ENCODE data around the gene PAX3.

Gene PAX3

GRCh38 chr2:222298001-222298310 lies 842 bp downstream of the PAX3 start:
- Histone ChIP-seq H3K4me3 (no peak overlapping the region), H3K36me3 (replicated peaks) (no peaks in the 10 kb centered on the region), H3K27me3 (ENCODE audit: low read depth) (no peaks in the 10 kb centered on the region; the same call in 1 of the 2 replicates), H3K9me3 (no peaks in the 10 kb centered on the region), H3K4me1 (no peaks in the 10 kb centered on the region)
- in situ Hi-C loops (cut with MboI; ENCODE audit: low sequenced_read_pairs) = no loop called here
- DNase-seq (ENCODE audit: low spot score in 2 of 2) = no peak

DNA sequence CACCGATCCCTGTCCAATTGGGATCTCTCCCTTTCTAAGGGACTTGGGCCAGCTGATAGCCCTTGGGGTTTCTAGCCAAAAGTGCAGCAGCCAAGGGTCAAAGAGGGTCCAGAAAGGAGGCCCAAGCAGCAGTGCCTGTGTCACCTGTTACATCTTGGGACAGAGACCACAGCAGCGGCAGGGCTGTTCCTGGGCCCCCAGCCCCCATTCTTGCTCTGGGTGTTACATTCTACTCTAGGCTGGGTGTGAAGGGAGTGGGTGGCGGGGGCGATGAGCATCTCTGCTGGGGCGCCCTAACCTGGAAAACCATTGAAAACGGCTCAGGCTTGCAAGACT lies 1.2 kb downstream of the PAX3 start:
- in situ Hi-C loops (cut with MboI; ENCODE audit: low sequenced_read_pairs) = no loop called here
- Histone ChIP-seq H3K9me3 (no peaks in the 10 kb centered on the region), H3K4me1 (peaks cover under 1% of the 10 kb centered on the region; the same call in 1 of the 2 replicates), H3K27me3 (ENCODE audit: low read depth) (no peaks in the 10 kb centered on the region; the same call in 1 of the 2 replicates), H3K36me3 (replicated peaks) (no peaks in the 10 kb centered on the region), H3K4me3 (no peak overlapping the region)
- no peak for DNase-seq (ENCODE audit: low spot score in 2 of 2)

DNA sequence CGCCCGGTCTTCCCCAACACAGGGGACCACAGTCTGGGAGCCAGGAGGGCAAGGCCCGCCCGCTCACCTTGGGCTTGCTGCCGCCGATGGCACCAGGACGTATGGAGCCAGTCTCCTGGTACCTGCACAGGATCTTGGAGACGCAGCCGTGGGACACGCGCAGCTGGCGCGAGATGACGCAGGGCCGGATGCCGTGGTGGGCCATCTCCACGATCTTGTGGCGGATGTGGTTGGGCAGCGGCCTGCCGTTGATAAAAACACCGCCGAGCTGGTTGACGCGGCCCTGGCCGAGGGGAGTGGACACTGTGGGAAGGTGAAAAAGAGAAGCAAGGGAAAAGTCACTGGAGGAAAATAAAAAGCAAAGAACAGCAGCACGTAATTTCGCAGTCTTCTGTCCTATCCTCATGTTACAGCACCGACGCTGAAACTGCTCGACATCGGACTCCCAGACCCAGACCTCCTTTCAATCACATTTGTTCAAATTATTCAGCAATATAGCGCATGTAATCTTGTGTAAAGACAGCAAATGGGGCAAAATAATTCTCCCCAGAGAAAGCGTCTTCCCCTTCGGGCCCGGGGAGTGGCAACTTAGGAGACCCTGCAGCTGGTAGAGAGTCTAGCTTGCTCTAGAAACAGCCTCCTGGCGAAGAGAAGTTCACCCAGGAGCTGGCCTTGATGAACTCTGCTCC lies 1.7 kb downstream of the PAX3 start:
- Histone ChIP-seq H3K27me3 (ENCODE audit: low read depth) (no peaks in the 10 kb centered on the region; the same call in 1 of the 2 replicates), H3K36me3 (replicated peaks) (no peaks in the 10 kb centered on the region), H3K9me3 (no peaks in the 10 kb centered on the region), H3K4me1 (peaks cover 4% of the 10 kb centered on the region), H3K4me3 (no peak overlapping the region)
- in situ Hi-C loops (cut with MboI; ENCODE audit: low sequenced_read_pairs) = no loop called here
- DNase-seq (ENCODE audit: low spot score in 2 of 2) = no peak

GRCh38 chr2:222296311-222296741 lies 2.5 kb downstream of the PAX3 start:
- H3K4me1 ChIP-seq = peaks cover 11% of the 10 kb centered on the region
- DNase-seq (ENCODE audit: low spot score in 2 of 2) = no peak
- no peaks in the 10 kb centered on the region for H3K9me3 ChIP-seq
- no peaks in the 10 kb centered on the region; the same call in 1 of the 2 replicates for H3K27me3 ChIP-seq (ENCODE audit: low read depth)
- no peaks in the 10 kb centered on the region for H3K36me3 ChIP-seq (replicated peaks)
- in situ Hi-C loops (cut with MboI; ENCODE audit: low sequenced_read_pairs) = no loop called here
- H3K4me3 ChIP-seq = no peak overlapping the region

DNA sequence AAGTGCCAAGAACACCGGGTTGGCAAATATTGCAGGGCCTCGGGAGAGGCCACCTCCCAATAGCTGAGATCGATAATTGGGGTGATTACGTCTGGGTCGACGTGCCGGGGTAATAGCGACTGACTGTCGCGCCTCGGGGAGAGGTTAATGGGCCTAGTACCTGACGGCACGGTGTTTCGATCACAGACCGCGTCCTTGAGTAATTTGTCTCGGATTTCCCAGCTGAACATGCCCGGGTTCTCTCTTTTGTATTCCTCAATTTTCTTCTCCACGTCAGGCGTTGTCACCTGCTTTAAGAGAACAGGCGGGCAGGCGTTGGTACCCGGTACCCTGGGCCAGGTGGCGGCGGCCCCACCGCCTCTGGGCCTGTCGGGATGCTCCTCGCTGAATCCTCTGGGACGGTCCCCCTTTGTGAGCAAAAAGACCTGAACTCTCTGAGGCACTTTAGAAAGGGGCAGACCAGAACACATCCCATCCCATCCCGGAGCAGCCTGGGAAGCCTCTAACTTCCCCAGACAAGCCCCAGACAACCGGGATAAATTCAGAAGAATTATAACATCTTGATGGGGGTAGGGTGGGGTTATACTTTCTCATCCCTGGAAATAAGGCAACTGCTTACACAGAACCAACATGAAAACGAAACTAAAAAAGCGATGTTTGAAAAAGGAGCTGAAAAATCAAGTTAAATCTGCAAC lies 3.3 kb downstream of the PAX3 start:
- Histone ChIP-seq H3K27me3 (ENCODE audit: low read depth) (no peaks in the 10 kb centered on the region; the same call in 1 of the 2 replicates), H3K4me3 (no peak overlapping the region)

GRCh38 chr2:222294996-222295367 lies 3.8 kb downstream of the PAX3 start:
- H3K36me3 ChIP-seq (replicated peaks) = no peaks in the 10 kb centered on the region
- DNase-seq (ENCODE audit: low spot score in 2 of 2) = no peak
- H3K9me3 ChIP-seq = no peaks in the 10 kb centered on the region
- peaks cover 3% of the 10 kb centered on the region for H3K27me3 ChIP-seq (ENCODE audit: low read depth)
- H3K4me1 ChIP-seq = peaks cover 20% of the 10 kb centered on the region
- in situ Hi-C loops (cut with MboI; ENCODE audit: low sequenced_read_pairs) = no loop called here
- H3K4me3 ChIP-seq = no peak overlapping the region

More for the DNA sequence above, 3.3 kb downstream of the PAX3 start:
- Histone ChIP-seq H3K36me3 (replicated peaks) (no peaks in the 10 kb centered on the region), H3K9me3 (no peaks in the 10 kb centered on the region), H3K4me1 (peaks cover 15% of the 10 kb centered on the region)
- DNase-seq (ENCODE audit: low spot score in 2 of 2) = no peak
- in situ Hi-C loops (cut with MboI; ENCODE audit: low sequenced_read_pairs) = no loop called here

- in situ Hi-C loops (cut with MboI; ENCODE audit: low sequenced_read_pairs) = no loop called here
- no peaks in the 10 kb centered on the region for H3K9me3 ChIP-seq
- DNase-seq (ENCODE audit: low spot score in 2 of 2) = no peak
- peaks cover 21% of the 10 kb centered on the region for H3K4me1 ChIP-seq
- H3K27me3 ChIP-seq (ENCODE audit: low read depth) = peaks cover 6% of the 10 kb centered on the region
- H3K36me3 ChIP-seq (replicated peaks) = no peaks in the 10 kb centered on the region
- H3K4me3 ChIP-seq = no peak overlapping the region
Measured at GRCh38 chr2:222293660-222294630, 4.9 kb downstream of the PAX3 start.

GRCh38 chr2:222292149-222293134 lies 6.4 kb downstream of the PAX3 start:
- peaks cover 21% of the 10 kb centered on the region for H3K4me1 ChIP-seq
- peak; percentile 30 to 37 for DNase-seq (ENCODE audit: low spot score in 2 of 2)
- no peak overlapping the region for H3K4me3 ChIP-seq
- in situ Hi-C loops (cut with MboI; ENCODE audit: low sequenced_read_pairs) = no loop called here
- H3K27me3 ChIP-seq (ENCODE audit: low read depth) = peaks cover 6% of the 10 kb centered on the region
- no peaks in the 10 kb centered on the region for H3K9me3 ChIP-seq
- no peaks in the 10 kb centered on the region for H3K36me3 ChIP-seq (replicated peaks)

GRCh38 chr2:222291485-222291841 lies 7.3 kb downstream of the PAX3 start:
- Histone ChIP-seq H3K4me3 (peak overlapping the region; percentile 21), H3K4me1 (peaks cover 21% of the 10 kb centered on the region), H3K36me3 (replicated peaks) (no peaks in the 10 kb centered on the region), H3K27me3 (ENCODE audit: low read depth) (peaks cover 6% of the 10 kb centered on the region), H3K9me3 (no peaks in the 10 kb centered on the region)
- in situ Hi-C loops (cut with MboI; ENCODE audit: low sequenced_read_pairs) = no loop called here
- no peak for DNase-seq (ENCODE audit: low spot score in 2 of 2)

DNA sequence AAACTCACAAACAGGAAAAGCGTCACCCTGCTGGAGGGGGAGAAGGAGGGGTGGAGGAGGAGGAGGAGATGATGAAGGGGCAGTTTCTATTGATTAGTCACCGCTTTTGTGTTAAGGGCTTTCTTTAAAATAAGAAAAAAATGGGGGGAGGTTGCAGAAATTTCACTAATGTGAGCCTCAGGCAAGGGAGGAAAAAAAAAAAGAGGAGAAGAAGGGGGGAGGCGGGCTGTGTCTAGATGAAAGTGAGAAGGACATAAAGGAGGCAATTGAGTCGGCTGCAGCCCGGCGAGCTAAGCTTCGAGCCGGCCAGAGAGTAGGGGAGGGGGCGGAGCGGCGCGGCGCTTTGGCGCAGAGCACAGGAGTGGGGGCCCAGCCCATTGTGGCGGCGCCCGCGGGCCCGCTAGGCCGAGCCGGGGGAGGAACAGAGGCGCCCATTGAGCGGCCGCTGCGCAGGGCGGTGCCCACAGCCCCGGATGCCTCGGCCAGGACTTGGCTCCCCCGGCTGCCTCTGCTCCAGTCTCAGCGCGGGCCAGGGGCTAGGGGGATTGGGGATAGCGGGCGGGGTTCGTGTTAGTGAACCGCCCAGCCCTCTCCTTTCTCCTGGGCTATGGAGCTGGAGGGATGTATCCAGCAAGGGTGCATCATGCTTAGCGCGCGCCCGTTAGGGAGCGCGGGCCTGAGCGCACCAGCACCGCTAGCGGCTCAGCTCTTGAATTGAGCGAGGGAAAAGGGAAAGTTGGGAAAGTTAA lies 7.9 kb downstream of the PAX3 start:
- H3K9me3 ChIP-seq = no peaks in the 10 kb centered on the region
- peak overlapping the region; percentile 21 for H3K4me3 ChIP-seq
- DNase-seq (ENCODE audit: low spot score in 2 of 2) = peak; percentile 72 to 79
- H3K27me3 ChIP-seq (ENCODE audit: low read depth) = peaks cover 6% of the 10 kb centered on the region
- H3K4me1 ChIP-seq = peaks cover 21% of the 10 kb centered on the region
- in situ Hi-C loops (cut with MboI; ENCODE audit: low sequenced_read_pairs) = no loop called here
- no peaks in the 10 kb centered on the region for H3K36me3 ChIP-seq (replicated peaks)

GRCh38 chr2:222290401-222290735 lies 8.4 kb downstream of the PAX3 start:
- Histone ChIP-seq H3K4me1 (peaks cover 21% of the 10 kb centered on the region), H3K9me3 (no peaks in the 10 kb centered on the region), H3K27me3 (ENCODE audit: low read depth) (peaks cover 6% of the 10 kb centered on the region), H3K4me3 (peak overlapping the region; percentile 21), H3K36me3 (replicated peaks) (no peaks in the 10 kb centered on the region)
- DNase-seq (ENCODE audit: low spot score in 2 of 2) = no peak
- in situ Hi-C loops (cut with MboI; ENCODE audit: low sequenced_read_pairs) = no loop called here

DNA sequence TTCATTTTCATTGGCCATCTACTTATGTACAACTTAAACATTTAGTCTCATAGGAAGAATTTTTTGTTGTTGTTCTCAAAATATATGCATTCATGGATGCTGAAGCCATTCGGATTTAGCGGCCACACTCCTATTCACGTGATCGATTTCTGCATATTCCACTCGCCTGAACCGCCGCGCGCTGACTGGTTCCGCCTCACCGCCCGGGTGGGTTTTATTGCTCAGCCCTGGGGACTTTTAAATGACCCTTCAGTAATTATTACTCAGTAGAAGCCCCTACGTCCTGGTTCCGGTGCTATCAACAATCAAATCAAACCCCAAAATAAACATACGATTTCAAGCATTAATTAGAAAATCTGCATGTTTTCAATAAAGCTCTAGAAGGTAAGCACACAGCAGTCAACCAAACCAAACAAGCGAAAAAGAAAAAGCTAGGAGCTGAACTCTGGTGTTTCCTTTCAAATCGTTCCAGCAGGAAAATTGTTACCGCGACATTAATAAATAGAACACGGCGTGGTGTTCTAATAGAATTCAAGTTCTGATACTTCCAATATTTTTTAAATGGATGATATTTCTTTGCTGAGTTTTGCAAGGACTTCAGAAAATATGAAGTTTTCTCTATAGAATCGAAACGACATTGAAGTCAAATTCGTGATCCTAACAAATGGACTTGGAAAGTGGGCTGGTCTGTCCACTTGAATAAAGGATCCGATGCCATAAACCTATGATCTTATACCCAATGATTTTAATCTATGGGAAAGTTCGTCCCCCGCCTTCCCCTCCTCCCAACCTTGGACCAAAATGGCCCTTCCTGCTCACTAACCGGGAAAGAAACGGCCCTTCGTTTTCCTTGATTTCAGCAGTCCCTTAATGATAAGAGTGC lies 9.3 kb downstream of the PAX3 start:
- peaks cover 26% of the 10 kb centered on the region for H3K4me1 ChIP-seq
- in situ Hi-C loops (cut with MboI; ENCODE audit: low sequenced_read_pairs) = no loop called here
- H3K36me3 ChIP-seq (replicated peaks) = no peaks in the 10 kb centered on the region
- H3K4me3 ChIP-seq = no peak overlapping the region
- H3K27me3 ChIP-seq (ENCODE audit: low read depth) = peaks cover 6% of the 10 kb centered on the region
- no peak for DNase-seq (ENCODE audit: low spot score in 2 of 2)
- no peaks in the 10 kb centered on the region for H3K9me3 ChIP-seq

Measured in HAP-1 (cell line).